AG20443 (cell line): ENCODE results near the gene FXYD3.
A peak's percentile ranks its signal among the peaks of the same experiment; 100 is the strongest.
"Not testable (repeated sequence)": the region's sequence is repeated elsewhere in the genome, so short reads cannot be mapped to it uniquely, and the experiment has no call there.

Experiments
- DNase-seq: peaks from one replicate; pipeline ENCODE4 v3.0.0; 2012; ENCODE audit warnings: low spot score, mixed read lengths

Gene FXYD3

GRCh38 chr19:35086455-35086854 is 29.2 kb upstream of the FXYD3 start:
- DNase-seq: no peak

- DNase-seq: no peak
These were observed 28.2 kb upstream of the FXYD3 start for GRCh38 chr19:35087393-35087792.

DNA sequence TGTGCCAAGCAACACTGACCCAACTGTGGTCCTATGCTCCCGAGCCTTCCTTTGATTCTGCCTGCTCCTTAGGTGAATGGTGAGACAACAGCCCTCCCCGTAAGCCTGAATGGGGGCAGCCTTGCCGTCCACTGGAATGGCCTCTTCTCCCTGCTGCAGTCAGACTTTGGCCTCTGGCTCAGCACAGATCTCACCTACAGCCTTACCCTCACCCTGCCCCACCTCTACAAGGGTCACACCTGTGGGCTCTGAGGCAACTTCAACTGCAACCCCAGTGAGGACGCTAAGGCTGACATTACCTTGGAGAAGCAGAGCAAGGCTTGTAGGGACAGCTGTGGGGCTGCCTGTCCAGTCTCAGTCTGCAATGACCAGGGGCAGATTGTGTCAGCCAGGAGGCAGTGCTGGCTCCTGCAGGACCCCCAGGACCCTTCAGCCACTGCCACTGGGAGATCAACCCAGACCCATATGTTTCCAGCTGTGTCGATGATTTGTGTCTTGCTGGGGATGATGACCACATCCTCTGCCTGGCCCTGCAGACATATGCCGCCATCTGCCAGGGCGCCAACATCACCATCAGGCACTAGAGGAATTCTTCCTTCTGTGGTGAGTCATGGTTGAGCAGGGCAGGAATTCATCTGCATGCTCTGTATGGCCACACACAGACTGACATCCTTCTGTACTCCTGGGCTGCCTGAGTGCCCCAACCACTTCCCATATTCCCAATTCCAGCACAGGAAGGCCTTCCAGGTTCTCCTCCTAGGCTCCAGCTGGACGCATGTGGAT is 27.3 kb upstream of the FXYD3 start:
- peak; percentile 93 for DNase-seq

- DNase-seq: no peak
These were observed 26.1 kb upstream of the FXYD3 start for GRCh38 chr19:35089554-35089953.

DNA sequence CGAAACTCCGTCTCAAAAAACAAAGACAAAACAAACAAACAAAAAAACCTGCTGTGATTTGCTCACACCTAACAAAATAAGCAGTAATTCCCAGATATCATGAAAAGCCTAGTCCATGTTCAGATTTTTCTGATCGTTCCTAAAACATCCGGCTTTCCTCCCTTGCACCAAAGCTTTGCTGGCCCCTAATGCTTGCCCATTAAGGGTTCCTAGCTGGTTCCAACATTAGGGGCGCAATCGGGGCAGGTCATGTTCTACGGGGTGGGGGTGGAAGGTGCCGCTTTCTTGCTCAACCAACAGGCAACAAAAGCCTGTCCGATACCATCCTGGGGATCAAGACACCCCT is 25.5 kb upstream of the FXYD3 start:
- no peak for DNase-seq

DNA sequence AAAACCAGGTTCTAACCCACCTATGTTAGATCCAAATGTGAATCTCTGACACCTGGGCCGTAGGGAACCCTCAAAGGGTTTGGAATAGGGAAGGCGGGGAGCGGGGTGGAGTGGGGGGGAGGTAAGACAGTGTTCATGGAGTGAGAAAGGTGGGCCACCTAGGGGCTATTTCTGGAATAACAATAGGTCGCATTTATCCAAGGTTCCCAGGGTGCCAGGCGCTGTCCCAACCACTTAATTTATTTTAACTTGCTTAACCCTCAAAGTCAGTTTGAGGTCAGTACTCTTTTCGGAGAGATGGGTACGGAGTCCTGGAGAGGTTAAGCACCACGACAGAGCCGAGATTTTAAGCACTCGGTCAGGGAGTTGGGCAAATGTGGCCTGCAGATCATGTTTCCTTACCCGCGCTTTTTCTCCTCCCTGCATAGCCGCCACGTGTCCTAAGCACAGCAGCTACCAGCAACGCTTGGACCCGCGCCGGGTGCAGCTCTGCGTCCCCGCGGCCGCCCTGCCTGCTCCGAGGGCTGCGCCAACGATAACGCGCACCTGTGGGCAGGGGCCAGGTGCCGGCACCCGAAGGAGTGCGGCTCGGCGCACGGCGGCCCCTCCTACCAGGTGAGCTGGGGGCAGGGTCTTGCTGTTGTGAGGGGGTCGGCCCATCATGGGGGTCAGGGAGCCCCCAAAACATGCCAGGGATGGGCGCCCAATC is 25.0 kb upstream of the FXYD3 start:
- DNase-seq: peak; percentile 84

GRCh38 chr19:35093430-35093829 is 22.2 kb upstream of the FXYD3 start:
- no peak for DNase-seq

DNA sequence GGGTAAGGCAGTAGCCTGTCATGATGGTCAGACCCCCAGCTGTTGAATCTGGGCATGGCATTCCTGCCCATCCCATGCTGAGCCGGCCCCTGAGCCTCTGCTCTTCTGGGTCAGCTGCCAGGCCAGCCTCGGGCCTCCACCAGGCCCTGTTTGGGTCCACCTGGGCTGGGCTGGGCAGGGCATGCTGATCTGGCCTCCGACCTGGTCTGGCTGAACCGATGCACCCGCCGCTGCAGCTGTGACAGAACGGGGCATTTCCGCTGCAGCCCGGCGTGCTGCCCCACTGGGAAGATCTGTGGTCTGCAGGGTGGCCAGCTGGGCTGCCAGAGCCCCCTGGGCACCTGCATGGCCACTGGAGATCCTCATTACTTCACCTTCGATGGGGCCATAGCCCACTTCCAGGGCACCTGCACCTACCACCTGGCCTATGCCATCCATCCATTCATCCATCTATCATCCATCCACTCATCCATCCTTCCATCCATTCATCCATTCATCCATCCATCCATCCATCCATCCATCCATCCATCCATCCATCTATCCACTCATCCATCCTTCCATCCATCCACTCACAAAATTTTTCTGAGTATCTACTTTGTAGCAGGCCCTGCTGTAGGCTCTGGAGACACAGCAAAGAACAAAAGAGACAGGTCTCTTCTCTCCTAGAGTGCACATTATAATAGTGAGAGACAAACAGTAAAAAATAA is 21.5 kb upstream of the FXYD3 start:
- no peak for DNase-seq

DNA sequence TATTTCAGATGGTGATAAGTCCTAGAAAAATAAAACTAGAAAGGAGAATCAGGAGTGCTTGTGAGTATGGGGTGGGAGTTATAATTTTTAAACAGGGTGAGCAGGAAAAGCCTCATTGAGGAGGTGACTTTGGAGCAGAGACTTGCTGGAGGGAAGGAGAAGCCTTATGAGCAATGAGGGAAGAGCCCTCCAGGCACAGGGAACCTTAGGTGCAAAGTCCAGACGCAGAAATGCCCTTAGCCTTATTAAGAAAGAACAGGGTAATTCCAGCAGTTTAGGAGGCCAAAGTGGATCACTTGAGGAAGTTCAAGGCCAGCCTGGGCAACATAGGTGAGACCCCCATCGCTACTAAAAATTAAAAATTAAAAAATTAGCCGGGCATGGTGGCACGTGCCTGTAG is 21.0 kb upstream of the FXYD3 start:
- no peak for DNase-seq

DNA sequence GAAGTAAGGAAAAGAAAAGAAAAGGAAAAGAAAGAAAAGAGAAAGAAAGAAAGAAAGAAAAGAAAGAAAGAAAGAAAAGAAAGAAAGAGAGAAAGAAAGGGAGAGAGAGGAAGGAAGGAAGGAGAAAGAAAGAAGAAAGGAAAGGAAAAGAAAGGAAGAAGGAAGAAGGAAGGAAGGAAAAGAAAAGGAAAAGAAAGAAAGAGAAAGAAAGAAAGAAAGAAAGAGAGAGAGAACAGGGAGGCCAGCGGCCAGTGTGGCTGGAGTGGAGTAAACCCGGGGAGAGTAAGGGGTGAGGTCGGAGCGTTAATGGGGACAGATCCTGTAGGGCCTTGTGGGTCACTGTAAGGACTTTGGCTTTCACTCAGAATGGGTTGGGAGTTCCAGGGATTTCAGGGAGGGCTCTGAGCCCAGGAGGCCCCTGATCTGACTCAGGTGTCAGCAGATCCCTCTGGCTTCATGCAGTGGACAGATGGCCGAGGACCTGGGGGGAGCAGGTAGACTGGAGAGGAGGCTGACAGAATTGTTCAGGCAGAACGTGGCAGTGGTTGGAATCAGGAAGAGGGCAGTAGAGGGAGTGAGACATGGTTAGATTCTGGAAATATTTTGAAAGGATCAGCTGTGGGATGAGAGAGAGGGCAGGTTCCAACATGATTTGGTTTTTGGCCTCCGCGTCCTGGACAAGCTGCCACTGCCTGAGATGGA is 19.8 kb upstream of the FXYD3 start:
- no peak for DNase-seq

- peak; percentile 28 for DNase-seq
These were observed 17.1 kb upstream of the FXYD3 start for GRCh38 chr19:35098413-35099049.

DNA sequence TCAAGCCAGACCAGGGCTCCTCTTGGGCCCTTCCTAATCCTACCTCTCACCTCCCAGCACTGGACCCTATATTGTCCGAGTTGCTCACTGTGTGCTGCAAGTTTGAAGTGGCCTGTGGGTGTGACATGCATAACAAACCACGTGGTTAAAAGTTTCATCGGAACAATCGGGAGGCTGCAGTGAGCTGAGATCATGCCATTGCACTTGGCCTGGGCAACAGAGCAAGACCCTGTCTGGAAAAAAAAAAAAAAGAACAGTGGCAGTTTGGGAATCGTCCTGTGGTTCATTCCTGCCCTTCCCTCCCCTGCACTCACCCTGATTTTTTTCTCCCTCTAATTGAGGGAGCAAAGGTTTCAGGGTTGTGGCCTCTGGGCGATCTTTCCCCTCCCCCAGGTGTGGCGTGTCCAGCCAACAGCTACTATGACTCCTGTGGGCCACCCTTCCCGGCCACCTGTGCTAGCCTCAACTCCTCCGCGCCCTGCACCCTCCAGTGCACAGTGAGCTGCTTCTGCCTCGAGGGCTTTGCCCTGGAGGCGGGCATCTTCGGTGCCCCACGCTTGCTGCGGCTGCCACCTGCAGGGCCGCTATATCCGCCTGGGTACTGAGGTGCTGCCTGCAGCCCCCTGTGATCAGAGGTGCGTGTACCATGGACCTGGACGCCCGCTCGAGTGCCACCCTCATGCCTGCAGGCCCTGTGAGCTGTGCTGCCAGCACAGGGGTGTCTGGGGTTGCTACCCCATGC is 16.3 kb upstream of the FXYD3 start:
- DNase-seq: no peak

- DNase-seq: no peak
These were observed 15.7 kb upstream of the FXYD3 start for GRCh38 chr19:35099897-35100275.

GRCh38 chr19:35100588-35101533 is 14.8 kb upstream of the FXYD3 start:
- DNase-seq: no peak

DNA sequence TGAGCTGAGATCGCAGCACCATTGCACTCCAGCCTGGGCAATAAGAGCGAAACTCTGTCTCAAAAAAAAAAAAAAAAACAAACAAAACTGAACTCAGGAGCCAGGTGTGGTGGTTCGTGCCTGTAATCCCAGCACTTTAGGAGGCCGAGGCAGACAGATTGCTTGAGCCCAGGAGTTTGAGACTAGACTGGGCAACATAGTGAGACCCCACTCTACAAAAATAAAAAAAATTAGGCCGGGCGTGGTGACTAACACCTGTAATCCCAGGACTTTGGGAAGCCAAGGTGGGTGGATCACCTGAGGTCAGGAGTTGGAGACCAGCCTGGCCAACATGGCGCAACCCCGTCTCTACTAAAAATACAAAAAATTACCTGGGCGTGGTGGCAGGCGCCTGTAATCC is 13.7 kb upstream of the FXYD3 start:
- not testable (repeated sequence) for DNase-seq

- not testable (repeated sequence) for DNase-seq
These were observed 12.0 kb upstream of the FXYD3 start for GRCh38 chr19:35103614-35104013.

DNA sequence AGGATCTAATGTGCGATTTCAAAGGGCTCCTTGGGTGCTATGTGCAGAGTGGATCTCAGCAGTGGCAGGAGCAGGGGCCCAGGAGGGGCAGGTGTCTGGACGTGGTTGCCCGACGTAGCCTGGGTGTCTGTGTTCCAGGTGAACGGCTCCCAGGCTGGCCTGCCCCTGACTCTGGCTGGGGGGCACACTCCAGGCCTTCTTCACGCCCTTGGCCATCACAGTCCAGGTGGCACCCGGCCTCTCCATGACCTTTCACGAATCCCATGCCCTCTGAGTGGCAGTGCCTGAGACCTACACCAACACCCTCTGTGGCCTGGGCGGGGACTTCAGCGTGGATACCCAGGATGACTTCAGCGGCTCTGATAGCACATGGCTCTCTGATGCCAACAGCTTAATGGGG is 11.3 kb upstream of the FXYD3 start:
- DNase-seq: no peak

- no peak for DNase-seq
These were observed 10.6 kb upstream of the FXYD3 start for GRCh38 chr19:35105047-35105410.

DNA sequence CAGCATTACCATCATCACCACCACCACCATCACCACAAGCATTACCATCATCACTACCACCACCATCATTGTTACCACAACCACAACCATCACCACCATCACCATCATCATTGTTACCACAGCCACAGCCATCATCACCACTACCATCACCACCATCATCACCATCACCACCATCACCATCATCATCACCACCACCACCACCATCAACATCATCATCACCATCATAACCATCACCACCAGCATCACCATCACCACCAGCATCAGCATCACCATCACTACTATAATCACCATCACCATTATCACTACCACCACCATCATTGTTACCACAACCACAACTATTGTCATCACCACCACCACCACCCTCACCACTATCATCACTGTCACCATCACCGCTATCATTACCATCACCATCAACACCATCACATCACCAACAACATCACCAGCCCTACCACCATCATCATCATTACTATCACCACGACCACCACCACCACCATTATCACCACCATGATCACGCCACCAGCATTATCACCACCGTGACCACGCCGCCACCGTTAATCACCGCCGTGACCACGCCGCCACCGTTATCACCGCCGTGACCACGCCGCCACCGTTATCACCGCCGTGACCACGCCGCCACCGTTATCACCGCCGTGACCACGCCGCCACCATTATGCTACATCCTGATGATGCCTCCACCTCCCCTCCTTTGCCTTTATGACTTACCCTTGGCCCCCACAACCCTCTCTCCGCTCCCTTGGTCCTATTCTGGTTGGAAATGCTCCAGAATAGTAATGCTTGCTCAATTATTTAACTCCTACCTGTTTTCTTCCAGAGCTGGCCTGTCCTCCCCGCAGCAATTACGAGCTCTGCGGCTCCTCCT is 10.0 kb upstream of the FXYD3 start:
- no peak for DNase-seq
